H9 (cell line): ENCODE measurements around the gene LAGE3. TPM values are rescaled to one million over a fixed set of nuclear protein-coding genes. Genes with fewer than 3 reads are reported as not detected.

Source experiments
- DNase-seq: peaks from one replicate; pipeline ENCODE4 v3.0.0-alpha.2; 2017
- H2AFZ ChIP-seq: one replicate; pipeline ENCODE4 v1.6.1; 2013; ENCODE audit warnings: mild to moderate bottlenecking, low read length, control low read depth, moderate library complexity
- H2AK5ac ChIP-seq: 2 replicates; pipeline ENCODE4 v1.6.1; 2013; ENCODE audit warnings: low read length, control low read depth, mixed read lengths; ENCODE audit not compliant: insufficient read length
- H2BK120ac ChIP-seq: one replicate; pipeline ENCODE4 v1.6.1; 2013; ENCODE audit warnings: low read depth, mild to moderate bottlenecking, low read length, control low read depth, inconsistent platforms; ENCODE audit not compliant: poor library complexity, severe bottlenecking
- H2BK12ac ChIP-seq: 2 replicates; pipeline ENCODE4 v1.6.1; 2013; ENCODE audit warnings: low read length, control low read depth, mixed read lengths, low read depth; ENCODE audit not compliant: insufficient read length
- H2BK15ac ChIP-seq: 2 replicates; pipeline ENCODE4 v1.6.1; 2013; ENCODE audit warnings: low read depth, low read length, control low read depth
- H2BK20ac ChIP-seq: one replicate; pipeline ENCODE4 v1.6.1; 2013; ENCODE audit warnings: low read depth, mild to moderate bottlenecking, low read length, control low read depth, inconsistent platforms; ENCODE audit not compliant: poor library complexity, severe bottlenecking
- H2BK5ac ChIP-seq: 2 replicates; pipeline ENCODE4 v1.6.1; 2013; ENCODE audit warnings: low read length, control low read depth, mixed read lengths; ENCODE audit not compliant: insufficient read length
- H3K14ac ChIP-seq: 2 replicates; pipeline ENCODE4 v1.6.1; 2013; ENCODE audit warnings: low read length, control low read depth; ENCODE audit not compliant: insufficient read depth
- H3K18ac ChIP-seq: 2 replicates; pipeline ENCODE4 v1.6.1; 2013; ENCODE audit warnings: low read depth, mild to moderate bottlenecking, mixed read lengths, low read length, control low read depth; ENCODE audit not compliant: insufficient read length
- H3K23ac ChIP-seq: 2 replicates; pipeline ENCODE4 v1.6.1; 2013; ENCODE audit warnings: low read length, control low read depth, mixed read lengths, low read depth; ENCODE audit not compliant: insufficient read length
- H3K23me2 ChIP-seq: 2 replicates; pipeline ENCODE4 v1.6.1; 2013; ENCODE audit warnings: low read depth, mild to moderate bottlenecking, mixed read lengths, low read length, control low read depth; ENCODE audit not compliant: insufficient read length, poor library complexity, severe bottlenecking
- H3K27ac ChIP-seq: 2 replicates; pipeline ENCODE4 v1.5.1; 2013; ENCODE audit warnings: low read length, control low read depth, mixed read lengths, low read depth; ENCODE audit not compliant: insufficient read length
- H3K27me3 ChIP-seq: 2 replicates; pipeline ENCODE4 v1.6.1; 2013; ENCODE audit warnings: low read length, control low read depth, inconsistent platforms; ENCODE audit not compliant: insufficient read depth
- H3K4ac ChIP-seq: 2 replicates; pipeline ENCODE4 v1.6.1; 2013; ENCODE audit warnings: low read depth, mild to moderate bottlenecking, control low read depth, inconsistent platforms, low read length, moderate library complexity
- H3K4me1 ChIP-seq: 2 replicates; pipeline ENCODE4 v1.6.1; 2013; ENCODE audit warnings: low read length, control low read depth, inconsistent platforms; ENCODE audit not compliant: insufficient read depth
- H3K4me2 ChIP-seq: 2 replicates; pipeline ENCODE4 v1.6.1; 2013; ENCODE audit warnings: low read length, control low read depth, mixed read lengths; ENCODE audit not compliant: insufficient read length, insufficient read depth
- H3K56ac ChIP-seq: 2 replicates; pipeline ENCODE4 v1.6.1; 2013; ENCODE audit warnings: low read depth, mild to moderate bottlenecking, mixed read lengths, low read length, control low read depth; ENCODE audit not compliant: insufficient read length
- H3K79me1 ChIP-seq: 2 replicates; pipeline ENCODE4 v1.6.1; 2013; ENCODE audit warnings: low read depth, mild to moderate bottlenecking, moderate library complexity, low read length, control low read depth, inconsistent platforms; ENCODE audit not compliant: insufficient read depth, poor library complexity, severe bottlenecking
- H3K79me2 ChIP-seq: 2 replicates; pipeline ENCODE4 v1.6.1; 2013; ENCODE audit warnings: low read length, control low read depth, inconsistent platforms; ENCODE audit not compliant: insufficient read depth
- H3K9ac ChIP-seq: 2 replicates; pipeline ENCODE4 v1.6.1; 2013; ENCODE audit warnings: low read length, control low read depth, mixed read lengths; ENCODE audit not compliant: insufficient read length; ENCODE audit errors: extremely low read depth
- H3K9me3 ChIP-seq: one replicate; pipeline ENCODE4 v1.6.1; 2013; ENCODE audit warnings: low read depth, low read length, inconsistent platforms; ENCODE audit not compliant: control insufficient read depth
- H3T11ph ChIP-seq: one replicate; pipeline ENCODE4 v1.6.1; 2013; ENCODE audit warnings: mild to moderate bottlenecking, low read length, control low read depth, inconsistent platforms
- H4K20me1 ChIP-seq: one replicate; pipeline ENCODE4 v1.6.1; 2013; ENCODE audit not compliant: control insufficient read depth, insufficient read length, insufficient read depth
- H4K5ac ChIP-seq: 2 replicates; pipeline ENCODE4 v1.6.1; 2013; ENCODE audit warnings: low read depth, mild to moderate bottlenecking, mixed read lengths, low read length, control low read depth; ENCODE audit not compliant: insufficient read length
- H4K8ac ChIP-seq: replicated peaks from 2 replicates; pipeline ENCODE4 v1.6.1; 2013; ENCODE audit warnings: low read length, control low read depth, mixed read lengths, low read depth; ENCODE audit not compliant: insufficient read length
- H4K91ac ChIP-seq: 2 replicates; pipeline ENCODE4 v1.6.1; 2013; ENCODE audit warnings: low read depth, mild to moderate bottlenecking, moderate library complexity, mixed read lengths, low read length, control low read depth; ENCODE audit not compliant: insufficient read length
- H3K27ac Mint-ChIP-seq, 3 experiments: 2 replicates in 2 of 3; 3 replicates in 1 of 3; pipeline ENCODE4 v1.8.0; 2020 to 2021; ENCODE audit warnings: mixed read lengths in 3 of 3, mild to moderate bottlenecking in 1 of 3, moderate library complexity in 1 of 3
- H3K27me3 Mint-ChIP-seq: 2 replicates; pipeline ENCODE4 v1.8.0; 2021; ENCODE audit warnings: low read depth, mild to moderate bottlenecking, moderate library complexity, mixed read lengths
- H3K36me3 Mint-ChIP-seq, 3 experiments: 2 replicates in 2 of 3; 3 replicates in 1 of 3; pipeline ENCODE4 v1.8.0; 2020 to 2021; ENCODE audit warnings: low read depth in 3 of 3, mixed read lengths in 3 of 3; ENCODE audit not compliant: insufficient read depth in 1 of 3
- H3K4me1 Mint-ChIP-seq, 2 experiments: 2 replicates each; pipeline ENCODE4 v1.8.0; 2020; ENCODE audit warnings: mixed read lengths in 2 of 2
- H3K4me3 Mint-ChIP-seq, 2 experiments: 2 replicates in 1 of 2; 3 replicates in 1 of 2; pipeline ENCODE4 v1.8.0; 2020 to 2021; ENCODE audit warnings: mild to moderate bottlenecking in 2 of 2, mixed read lengths in 2 of 2, moderate library complexity in 1 of 2
- H3K9me3 Mint-ChIP-seq, 2 experiments: 2 replicates in 1 of 2; 3 replicates in 1 of 2; pipeline ENCODE4 v1.8.0; 2020; ENCODE audit warnings: mild to moderate bottlenecking in 2 of 2, mixed read lengths in 2 of 2, moderate library complexity in 1 of 2
- WGBS: extraction: QIAGEN DNeasy Blood & Tissue Kit; methylation state at CpG from one replicate; pipeline ENCODE4 v1.1.7; 2013; ENCODE audit warnings: missing lambda C conversion rate, low lambda C conversion rate, mixed read lengths; ENCODE audit not compliant: insufficient read length; ENCODE audit errors: extremely low coverage; 5-methylcytosine and 5-hydroxymethylcytosine counted together
- total RNA-seq: library from RNA; stranded (reverse); gene quantifications from 2 replicates; pipeline ENCODE4 v1.2.1, GENCODE V29; 2021
- TF ChIP-seq, protein P1 (sequence below): fragments of 200-600 bp; sonication (generic); conservative IDR thresholded peaks from 3 replicates; pipeline ENCODE4 v1.8.0; 2021; ENCODE audit warnings: antibody characterized with exemption, mild to moderate bottlenecking

The LAGE3 gene
- total RNA-seq, 1 experiment from 2014 or later, result 32.5 TPM

DNA sequence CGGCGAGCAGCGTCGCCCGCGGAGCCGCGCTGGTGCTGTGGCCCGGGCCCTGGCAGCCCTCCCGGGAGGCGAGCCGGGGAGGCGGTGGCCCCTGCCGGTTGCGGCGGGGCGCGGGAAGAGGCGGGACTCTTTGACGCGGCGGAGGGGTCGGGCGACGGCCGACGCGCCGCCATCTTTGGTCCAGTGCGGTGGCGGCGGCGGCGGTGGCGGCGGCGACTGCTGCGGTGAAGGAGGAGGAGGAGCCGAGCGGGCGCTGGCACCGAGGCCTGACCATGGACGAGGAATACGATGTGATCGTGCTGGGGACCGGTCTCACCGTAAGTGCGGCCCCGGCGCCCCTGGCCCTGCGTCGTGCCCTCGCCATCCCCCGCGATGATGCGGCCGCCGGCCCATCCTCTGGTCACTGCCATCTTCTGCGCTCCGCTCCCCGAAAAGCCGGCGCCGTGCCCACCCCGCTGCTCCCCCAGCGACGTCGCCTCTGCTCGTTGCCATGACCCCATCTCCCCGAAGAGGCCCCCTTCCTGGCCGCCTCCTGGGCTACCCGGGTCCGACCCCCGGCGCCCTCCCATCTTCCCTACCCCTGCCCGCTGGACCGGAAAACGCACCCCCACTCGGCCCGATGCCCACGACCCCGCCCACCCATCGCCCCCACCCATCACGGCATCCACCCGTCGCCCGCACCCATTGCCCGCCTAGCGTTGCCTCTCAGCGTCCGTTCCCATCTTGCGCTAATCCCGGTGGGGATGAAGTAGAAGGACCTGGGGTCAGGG, 41.9 kb downstream of the LAGE3 start, which contains the start of gene GDI1:
TSS of gene GDI1 (plus strand) at position 172 of the 770 bp plus-strand sequence. CDS start at position 273, 101 bp downstream.
- no CpG with 5 or more reads among the region's 93 CpGs for WGBS

More for the DNA sequence above, 41.9 kb downstream of the LAGE3 start, which contains the start of gene GDI1:
- peaks cover 7% of the 10 kb centered on the region for H3K23me2 ChIP-seq
- H3K79me2 ChIP-seq, result peaks cover 2% of the 10 kb centered on the region; the same call in 1 of the 2 replicates
- H3K56ac ChIP-seq, result no peak within 1 kb of the TSS
- H2BK15ac ChIP-seq, result no peak within 1 kb of the TSS
- no peak within 1 kb of the TSS for H4K5ac ChIP-seq
- H3K9ac ChIP-seq, result peak within 1 kb of the TSS; percentile 4
- no peak within 1 kb of the TSS for H2BK20ac ChIP-seq
- no peak within 1 kb of the TSS for H2AK5ac ChIP-seq
- H3K23ac ChIP-seq, result no peak within 1 kb of the TSS
- H3K36me3 Mint-ChIP-seq, result peaks cover 25 to 68% (median 64%) of the 10 kb centered on the region in 3 experiments
- no peaks in the 10 kb centered on the region for H4K20me1 ChIP-seq
- peak within 1 kb of the TSS in 2 of 3 experiments; percentile 53 to 77; a peak in 4 of 7 replicates for H3K27ac Mint-ChIP-seq
- H3K4me1 ChIP-seq, result no peaks in the 10 kb centered on the region
- no peak within 1 kb of the TSS for H4K91ac ChIP-seq
- no peak within 1 kb of the TSS for H4K8ac ChIP-seq
- H3K14ac ChIP-seq, result peak within 1 kb of the TSS; percentile 70; the same call in 1 of the 2 replicates
- H3K4ac ChIP-seq, result no peak within 1 kb of the TSS
- DNase-seq, result no peak
- peaks cover 68 to 87% of the 10 kb centered on the region in 2 experiments for H3K9me3 Mint-ChIP-seq
- H3K27ac ChIP-seq, result no peak within 1 kb of the TSS
- peaks cover 8 to 10% of the 10 kb centered on the region in 2 experiments for H3K4me1 Mint-ChIP-seq
- H3T11ph ChIP-seq, result no peak within 1 kb of the TSS
- no peaks in the 10 kb centered on the region for H3K27me3 ChIP-seq
- no peak within 1 kb of the TSS for H2BK12ac ChIP-seq
- TF ChIP-seq, protein P1, sequence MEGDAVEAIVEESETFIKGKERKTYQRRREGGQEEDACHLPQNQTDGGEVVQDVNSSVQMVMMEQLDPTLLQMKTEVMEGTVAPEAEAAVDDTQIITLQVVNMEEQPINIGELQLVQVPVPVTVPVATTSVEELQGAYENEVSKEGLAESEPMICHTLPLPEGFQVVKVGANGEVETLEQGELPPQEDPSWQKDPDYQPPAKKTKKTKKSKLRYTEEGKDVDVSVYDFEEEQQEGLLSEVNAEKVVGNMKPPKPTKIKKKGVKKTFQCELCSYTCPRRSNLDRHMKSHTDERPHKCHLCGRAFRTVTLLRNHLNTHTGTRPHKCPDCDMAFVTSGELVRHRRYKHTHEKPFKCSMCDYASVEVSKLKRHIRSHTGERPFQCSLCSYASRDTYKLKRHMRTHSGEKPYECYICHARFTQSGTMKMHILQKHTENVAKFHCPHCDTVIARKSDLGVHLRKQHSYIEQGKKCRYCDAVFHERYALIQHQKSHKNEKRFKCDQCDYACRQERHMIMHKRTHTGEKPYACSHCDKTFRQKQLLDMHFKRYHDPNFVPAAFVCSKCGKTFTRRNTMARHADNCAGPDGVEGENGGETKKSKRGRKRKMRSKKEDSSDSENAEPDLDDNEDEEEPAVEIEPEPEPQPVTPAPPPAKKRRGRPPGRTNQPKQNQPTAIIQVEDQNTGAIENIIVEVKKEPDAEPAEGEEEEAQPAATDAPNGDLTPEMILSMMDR, result no peak
- H3K18ac ChIP-seq, result no peak within 1 kb of the TSS
- H3K27me3 Mint-ChIP-seq, result no peaks in the 10 kb centered on the region
- H2BK5ac ChIP-seq, result no peak within 1 kb of the TSS
- no peak within 1 kb of the TSS for H2AFZ ChIP-seq
- peak within 1 kb of the TSS; percentile 82 to 90 for H3K4me3 Mint-ChIP-seq
- peaks cover 37% of the 10 kb centered on the region for H3K9me3 ChIP-seq
- no peak within 1 kb of the TSS for H2BK120ac ChIP-seq
- no peaks in the 10 kb centered on the region for H3K79me1 ChIP-seq
- H3K4me2 ChIP-seq, result peak within 1 kb of the TSS; percentile 41
